AG08396 (cell line): ENCODE data around the gene CD70.
"Not testable (repeated sequence)": the region's sequence is repeated elsewhere in the genome, so short reads cannot be mapped to it uniquely, and the experiment has no call there.

Experiments used
- DNase-seq: peaks from one replicate; pipeline ENCODE4 v3.0.0; 2012; ENCODE audit warnings: low spot score, mixed read lengths

CD70 gene

DNA sequence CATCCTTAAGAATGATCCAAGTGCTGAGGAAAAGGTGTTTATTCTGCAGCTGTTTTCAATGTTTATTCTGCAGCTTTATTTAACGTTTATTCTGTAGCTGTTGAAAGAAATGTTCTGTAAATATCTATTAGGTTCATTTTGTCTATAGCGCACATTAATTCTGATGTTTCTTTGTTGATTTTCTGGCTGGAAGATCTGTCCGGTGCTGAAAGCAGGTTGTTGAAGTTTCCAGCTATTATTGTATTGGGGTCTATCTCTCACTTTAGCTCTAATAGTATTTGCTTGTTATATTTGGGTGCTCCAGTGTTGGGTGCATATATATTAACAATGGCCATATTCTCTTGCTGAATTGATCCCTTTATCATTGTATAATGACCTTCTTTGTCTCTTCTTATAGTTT, 20.2 kb downstream of the CD70 start:
- DNase-seq: no peak

DNA sequence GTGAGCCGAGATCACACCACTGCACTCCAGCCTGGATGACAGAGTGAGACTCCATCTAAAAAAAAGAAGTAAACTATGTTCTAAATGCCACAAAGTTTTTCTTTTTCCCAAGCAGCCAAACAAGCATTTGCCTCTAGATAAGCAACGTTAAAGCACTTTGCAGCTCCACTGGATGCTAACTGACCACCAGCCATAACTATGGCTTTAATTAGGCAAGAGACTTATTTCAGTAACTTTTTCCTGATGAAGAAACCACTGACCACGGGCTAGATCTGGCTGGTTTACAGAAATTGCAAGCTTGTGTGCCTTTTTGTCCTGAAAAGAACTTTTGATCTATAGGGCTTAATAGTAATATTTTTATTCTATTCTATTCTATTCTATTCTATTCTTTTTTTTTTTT, 22.1 kb downstream of the CD70 start:
- DNase-seq: no peak

DNA sequence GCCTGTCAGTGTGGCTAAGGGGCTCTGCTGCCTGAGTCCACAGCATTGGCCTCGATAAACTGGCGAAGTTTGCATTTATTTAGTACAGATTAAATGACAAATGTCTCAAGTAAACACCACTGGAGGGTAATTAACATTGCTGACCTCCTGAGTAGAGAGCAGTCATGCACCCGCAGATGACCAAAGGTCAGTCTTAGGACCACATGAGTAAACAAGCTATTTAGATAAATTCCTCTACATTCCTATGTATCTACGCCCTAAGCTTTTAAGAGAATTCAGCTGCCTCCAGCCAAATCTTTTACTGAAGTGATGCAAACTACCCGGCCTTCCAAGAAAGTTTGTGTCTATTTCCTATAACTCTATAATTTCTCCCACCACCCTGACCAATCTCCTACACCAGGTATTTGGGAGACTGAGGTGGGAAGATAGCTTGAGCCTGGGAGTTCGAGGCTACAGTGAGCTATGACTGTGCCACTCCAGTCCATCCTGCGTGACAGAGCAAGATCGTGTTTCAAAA, 22.9 kb downstream of the CD70 start:
- no peak for DNase-seq

DNA sequence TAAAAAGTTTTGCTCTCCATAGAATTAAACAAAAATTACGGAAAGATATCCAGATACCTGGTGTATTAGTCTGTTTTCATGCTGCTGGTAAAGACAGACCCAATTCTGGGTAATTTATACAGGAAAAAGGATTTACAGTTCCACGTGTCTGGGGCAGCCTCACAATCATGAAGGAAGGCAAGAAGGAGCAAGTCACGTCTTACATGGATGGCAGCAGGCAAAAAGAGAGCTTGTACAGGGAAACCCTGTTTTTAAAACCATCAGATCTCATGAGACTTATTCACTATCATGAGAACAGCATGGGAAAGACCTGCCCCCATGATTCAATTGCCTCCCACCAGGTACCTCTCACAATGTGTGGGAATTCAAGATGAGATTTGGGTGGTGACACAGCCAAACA, 24.2 kb downstream of the CD70 start:
- DNase-seq: not testable (repeated sequence)

DNA sequence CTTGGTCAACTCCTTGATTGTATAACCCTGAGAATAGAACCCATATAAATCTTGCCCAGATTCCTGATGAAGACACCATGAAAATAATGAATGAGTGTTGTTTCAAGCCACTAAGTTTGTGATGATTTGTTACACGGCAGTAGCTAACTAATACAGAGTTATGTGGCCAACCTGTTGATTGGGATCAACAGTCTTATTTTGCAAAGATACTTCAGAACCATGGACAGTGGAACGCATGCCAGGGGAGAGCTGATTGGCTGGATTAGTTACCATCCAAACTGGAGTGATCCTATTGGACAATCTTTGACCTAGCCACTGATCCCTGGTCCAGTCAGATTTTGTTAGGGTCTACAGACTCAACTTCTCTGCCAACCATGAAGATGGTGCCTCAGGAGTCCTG, 26.6 kb downstream of the CD70 start:
- peak; percentile 41 for DNase-seq

DNA sequence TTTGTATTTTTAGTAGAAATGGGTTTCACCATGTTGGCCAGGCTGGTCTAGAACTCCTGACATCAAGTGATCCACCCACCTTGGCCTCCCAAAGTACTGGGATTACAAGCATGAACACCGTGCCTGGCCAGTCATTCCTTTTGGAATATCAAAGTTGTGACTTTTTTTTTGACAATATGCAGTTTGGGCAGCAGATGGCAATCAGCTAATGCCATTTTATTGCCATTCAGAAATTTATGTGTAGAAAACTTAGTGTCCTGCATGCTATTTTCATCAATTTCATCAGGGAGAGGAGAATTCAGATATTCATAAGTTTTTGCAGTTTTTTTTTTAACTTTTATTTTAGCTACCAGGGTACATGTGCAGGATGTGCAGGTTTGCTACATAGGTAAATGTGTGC, 28.5 kb downstream of the CD70 start:
- DNase-seq: not testable (repeated sequence)

DNA sequence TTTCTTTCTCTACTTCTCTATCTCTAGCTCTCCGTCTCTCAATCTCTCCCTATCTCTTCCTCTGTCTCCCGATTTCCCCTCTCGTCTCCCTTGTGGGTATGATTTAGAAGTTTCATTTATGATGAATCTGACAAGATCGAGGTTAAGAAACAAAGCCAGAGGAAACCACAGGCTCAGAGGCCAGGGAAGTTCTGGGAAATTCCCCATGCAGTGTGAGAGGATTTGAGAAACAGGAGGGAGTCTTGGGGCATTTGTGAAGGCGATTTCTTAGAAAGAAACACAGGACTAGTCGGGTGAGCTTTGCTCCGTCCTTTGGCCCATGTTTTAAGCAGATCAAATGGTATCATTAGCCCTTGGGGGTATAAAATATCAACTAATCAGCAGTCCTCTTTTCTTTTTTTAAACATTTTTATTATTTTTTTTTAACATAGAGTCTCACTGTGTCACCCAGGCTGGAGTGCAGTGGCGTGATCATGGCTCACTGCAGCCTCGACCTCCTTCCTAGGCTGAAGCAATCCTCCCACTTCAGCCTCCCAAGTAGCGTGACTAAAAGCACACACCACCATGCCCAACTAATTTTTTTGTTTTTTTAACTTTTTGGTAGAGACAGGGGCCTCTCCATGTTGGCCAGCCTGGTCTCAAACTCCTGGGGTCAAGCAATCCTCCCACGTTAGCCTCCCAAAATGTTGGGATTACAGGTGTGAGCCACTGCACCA, 34.3 kb downstream of the CD70 start:
- no peak for DNase-seq

DNA sequence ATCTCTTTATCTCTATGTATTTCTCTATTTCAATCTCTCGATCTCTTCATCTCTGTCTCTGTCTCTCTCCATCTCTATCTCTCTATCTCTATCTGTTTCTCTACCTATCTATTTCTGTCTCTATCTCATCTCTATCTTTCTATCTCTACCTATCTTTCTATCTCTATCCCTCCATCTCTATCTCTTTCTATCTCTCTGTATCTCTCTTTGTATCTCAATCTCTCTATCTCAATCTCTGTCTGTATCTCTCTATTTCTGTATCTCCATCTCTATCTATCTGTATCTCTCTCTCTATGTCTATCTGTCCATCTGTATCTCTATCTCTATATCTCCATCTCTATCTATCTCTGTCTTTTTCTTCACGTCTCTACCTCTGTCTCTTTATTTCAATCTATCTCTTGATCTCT, 34.9 kb downstream of the CD70 start:
- DNase-seq: no peak

DNA sequence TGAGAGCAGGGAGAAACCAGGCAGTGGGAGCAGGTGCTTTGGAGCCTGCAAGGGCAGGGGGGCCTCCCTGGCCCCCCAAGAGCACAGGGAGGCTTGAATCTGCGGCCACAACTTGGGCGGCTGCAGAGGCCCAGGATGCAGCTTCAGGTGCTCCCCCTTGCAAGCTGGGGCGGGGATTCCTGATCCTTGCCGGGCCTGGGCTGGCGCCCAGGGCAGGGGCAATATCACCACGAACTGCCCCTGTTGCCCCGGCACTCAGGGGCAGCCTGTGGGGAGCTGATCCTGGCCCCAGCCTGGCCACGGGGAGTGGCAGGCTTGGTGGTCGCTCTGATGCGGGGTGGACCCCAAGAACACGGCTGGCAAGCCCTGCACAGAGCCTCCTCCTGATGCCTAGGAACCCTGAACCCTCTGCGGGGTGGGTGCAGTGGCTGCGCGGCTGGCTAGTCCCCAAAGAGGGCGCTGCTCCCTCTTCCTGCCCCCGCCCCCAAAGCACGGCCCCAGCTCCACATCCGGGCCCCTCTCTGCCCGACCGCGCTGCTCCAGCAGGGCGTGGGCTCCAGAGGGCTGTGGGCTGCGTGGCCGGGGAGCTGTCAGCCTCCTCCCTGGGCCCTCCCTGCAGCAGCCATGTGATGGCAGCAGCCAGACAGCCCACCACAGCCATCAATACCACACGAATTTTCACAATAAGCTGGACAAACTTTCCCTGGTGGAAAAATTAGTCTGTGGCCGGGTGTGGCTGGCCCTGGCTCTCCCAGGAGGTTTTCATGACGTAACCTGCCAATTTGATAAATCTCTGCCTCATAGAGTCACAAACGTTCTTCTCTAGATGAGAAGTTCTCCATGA, 39.1 kb downstream of the CD70 start:
- DNase-seq: peak; percentile 24

DNA sequence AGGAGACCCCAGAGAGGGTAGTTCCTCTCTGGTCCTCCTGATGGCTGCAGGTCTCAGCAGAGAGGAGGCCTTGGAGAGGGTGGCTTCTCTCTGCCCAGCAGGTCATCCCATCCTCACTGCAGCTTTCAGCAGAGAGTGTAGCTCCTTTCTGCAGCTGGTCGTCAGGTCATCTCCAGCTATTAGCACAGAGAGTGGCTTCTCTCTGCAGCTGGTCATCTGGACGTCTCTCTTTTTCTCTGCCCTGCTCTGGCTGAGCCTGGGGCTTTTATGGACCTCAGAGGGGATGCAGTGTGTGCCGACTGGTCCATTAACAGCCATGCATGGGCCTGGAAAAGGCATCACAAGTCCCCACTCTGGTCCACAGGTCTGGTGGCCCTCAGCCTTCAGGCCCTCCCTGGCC, 39.9 kb downstream of the CD70 start:
- DNase-seq: no peak

DNA sequence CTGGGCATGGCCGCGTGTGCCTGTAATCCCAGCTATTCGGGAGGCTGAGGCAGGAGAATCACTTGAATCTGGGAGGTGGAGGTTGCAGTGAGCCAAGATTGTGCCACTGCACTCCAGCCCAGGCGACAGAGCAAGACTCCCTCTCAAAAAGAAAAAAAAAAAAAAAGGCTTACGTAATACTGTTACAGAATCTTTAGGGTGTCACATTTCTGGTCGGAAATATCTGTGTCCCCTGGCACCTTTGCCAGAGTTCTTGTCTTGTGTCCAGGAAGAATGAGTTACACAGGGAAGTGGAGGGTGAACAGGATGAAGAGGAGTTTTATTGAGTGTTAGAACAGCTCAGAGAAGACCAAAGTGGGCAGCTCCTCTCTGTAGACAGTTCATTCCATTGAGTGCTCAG, 40.3 kb downstream of the CD70 start:
- DNase-seq: not testable (repeated sequence)

DNA sequence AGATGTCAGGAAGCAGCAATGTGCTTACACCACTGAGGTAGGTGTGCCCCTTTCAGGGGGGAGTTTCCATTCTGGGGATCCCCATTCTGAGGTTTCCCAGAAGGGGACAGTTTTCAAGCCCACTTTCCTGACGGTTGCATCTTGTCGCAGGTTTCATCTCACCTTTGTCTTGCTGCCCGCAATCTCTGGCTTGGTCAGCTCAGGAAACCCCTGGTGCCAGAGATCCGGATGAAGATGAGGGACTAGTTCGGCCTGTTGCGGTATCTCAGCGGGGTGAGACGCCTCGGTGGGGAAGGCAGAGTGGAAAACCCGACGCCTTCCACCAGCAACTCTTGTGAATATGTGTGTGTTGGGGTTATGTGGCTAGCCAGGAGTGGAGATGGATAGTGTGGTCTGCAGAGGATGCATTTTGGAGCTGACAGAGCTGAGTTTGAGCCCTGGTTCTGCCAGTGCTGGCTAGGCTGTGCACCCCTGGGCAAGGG, 47.0 kb downstream of the CD70 start:
- no peak for DNase-seq

DNA sequence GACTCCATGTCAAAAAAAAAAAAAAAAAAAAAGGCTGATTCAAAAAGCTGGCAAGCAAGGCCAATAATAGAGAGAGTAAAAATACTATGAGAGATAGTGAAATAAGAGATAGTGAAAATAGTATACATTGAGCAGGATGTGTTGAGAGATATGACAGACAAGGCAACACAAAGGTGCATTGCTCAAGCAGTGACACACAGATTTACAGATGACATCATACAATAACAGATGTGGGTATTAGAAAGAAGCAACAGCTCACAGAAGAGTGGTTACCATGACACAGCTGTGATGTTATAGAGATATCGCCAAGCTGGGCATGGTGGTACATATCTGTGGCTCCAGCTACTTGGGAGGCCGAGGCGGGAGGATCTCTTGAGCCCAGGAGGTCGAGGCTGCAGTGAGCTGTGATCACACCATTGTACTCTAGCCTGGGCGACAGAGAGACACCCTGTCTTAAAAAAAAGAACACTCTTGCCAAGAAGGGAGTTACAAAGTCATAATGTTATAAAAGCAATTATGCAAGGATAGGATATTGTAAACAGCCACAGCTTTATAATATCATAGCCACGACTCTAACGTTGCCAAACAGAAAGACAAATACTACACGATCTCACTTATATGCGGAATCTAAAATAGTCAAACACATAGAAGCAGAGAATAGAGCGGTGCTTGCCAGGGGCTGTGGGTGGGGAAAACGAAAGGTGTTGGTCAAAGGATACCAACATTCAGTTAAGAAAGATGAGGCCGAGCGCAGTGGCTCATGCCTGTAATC, 49.8 kb downstream of the CD70 start:
- no peak for DNase-seq

DNA sequence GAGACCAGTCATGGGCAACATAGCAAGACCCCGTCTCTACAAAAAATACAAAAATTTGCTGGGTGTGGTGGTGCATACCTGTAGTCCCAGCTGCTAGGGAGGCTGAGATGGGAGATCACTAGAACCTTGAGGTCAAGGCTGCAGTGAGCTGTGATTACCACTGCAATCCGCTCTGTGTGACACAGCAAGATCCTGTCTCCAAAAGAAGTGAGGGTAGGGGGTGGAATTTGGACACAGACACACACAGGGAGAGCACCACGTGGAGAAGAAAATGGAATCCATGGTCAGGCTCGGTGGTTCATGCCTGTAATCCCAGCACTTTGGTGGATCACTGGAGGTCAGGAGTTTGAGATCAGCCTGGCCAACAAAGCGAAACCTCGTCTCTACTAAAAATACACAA, 51.4 kb downstream of the CD70 start:
- DNase-seq: no peak
